Measurements from ENCODE around the gene PRDM15. TPM values are rescaled to one million over a fixed set of nuclear protein-coding genes. Genes with fewer than 3 reads are reported as not detected.

The PRDM15 gene
- total RNA-seq, 1 donor from 2014 or later, result 13.6 TPM

GRCh38 chr21:41839387-41840000, 39.6 kb downstream of the PRDM15 start:
- CTCF ChIA-PET, result no interaction called here
- POLR2A ChIA-PET, result no interaction called here
- intact Hi-C loops (cut with micrococcal nuclease), result no loop called here
- TF ChIP-seq, protein P1, sequence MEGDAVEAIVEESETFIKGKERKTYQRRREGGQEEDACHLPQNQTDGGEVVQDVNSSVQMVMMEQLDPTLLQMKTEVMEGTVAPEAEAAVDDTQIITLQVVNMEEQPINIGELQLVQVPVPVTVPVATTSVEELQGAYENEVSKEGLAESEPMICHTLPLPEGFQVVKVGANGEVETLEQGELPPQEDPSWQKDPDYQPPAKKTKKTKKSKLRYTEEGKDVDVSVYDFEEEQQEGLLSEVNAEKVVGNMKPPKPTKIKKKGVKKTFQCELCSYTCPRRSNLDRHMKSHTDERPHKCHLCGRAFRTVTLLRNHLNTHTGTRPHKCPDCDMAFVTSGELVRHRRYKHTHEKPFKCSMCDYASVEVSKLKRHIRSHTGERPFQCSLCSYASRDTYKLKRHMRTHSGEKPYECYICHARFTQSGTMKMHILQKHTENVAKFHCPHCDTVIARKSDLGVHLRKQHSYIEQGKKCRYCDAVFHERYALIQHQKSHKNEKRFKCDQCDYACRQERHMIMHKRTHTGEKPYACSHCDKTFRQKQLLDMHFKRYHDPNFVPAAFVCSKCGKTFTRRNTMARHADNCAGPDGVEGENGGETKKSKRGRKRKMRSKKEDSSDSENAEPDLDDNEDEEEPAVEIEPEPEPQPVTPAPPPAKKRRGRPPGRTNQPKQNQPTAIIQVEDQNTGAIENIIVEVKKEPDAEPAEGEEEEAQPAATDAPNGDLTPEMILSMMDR (IDR thresholded peaks at IDR 0.05), result no peak
- ATAC-seq (ENCODE audit: low read depth) (no peak), DNase-seq (no peak)
- H3K9me3 Mint-ChIP-seq, result peaks cover 11% of the 10 kb centered on the region
- no peak overlapping the region for H3K27ac Mint-ChIP-seq
- peaks cover 31% of the 10 kb centered on the region for H3K4me1 Mint-ChIP-seq
- peaks cover 67% of the 10 kb centered on the region for H3K36me3 Mint-ChIP-seq (ENCODE audit: low read depth)
- H3K27me3 Mint-ChIP-seq, result no peaks in the 10 kb centered on the region
- no peak overlapping the region for H3K4me3 Mint-ChIP-seq

DNA sequence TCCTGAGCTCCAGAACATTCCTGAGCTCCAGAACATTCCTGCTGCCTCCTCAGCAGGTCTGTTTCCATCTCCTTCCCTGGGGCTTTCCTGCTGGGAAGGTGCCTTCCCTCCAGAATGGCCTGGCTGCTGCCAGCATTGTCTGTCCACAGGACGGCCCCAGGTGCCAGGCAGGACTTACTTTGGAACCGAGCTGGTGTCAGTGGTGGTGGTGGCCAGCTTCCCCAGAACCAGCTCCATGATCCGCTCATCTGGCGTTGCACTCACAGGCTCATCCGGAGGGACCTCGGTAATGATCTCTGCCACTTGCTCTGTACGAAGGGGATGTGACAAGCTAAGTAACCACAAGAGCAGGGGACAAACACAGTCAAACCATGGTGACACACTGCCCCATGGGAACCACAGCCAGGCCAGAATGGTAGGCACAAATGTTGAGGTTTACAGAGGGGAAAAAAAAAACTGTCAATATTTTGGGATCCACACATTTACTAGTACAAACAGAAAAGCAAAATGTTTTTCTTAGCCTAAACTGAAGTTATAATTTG, 41.3 kb downstream of the PRDM15 start:
- intact Hi-C loops (cut with micrococcal nuclease), result no loop called here
- CTCF ChIA-PET, result interaction anchor here (1.6 to 1.7 kb wide), 2 partner anchors 270 to 280 kb away, joined by 4 to 7 read pairs; no protein-coding TSS in a partner anchor
- Mint-ChIP-seq H3K9me3 (peaks cover 11% of the 10 kb centered on the region), H3K27ac (no peak overlapping the region), H3K4me1 (peaks cover 42% of the 10 kb centered on the region), H3K4me3 (no peak overlapping the region), H3K36me3 (ENCODE audit: low read depth) (peaks cover 68% of the 10 kb centered on the region), H3K27me3 (no peaks in the 10 kb centered on the region)
- ATAC-seq (ENCODE audit: low read depth) (peak; percentile 26), DNase-seq (no peak)
- TF ChIP-seq, protein P1 (IDR thresholded peaks at IDR 0.05), result no peak
- POLR2A ChIA-PET, result no interaction called here

DNA sequence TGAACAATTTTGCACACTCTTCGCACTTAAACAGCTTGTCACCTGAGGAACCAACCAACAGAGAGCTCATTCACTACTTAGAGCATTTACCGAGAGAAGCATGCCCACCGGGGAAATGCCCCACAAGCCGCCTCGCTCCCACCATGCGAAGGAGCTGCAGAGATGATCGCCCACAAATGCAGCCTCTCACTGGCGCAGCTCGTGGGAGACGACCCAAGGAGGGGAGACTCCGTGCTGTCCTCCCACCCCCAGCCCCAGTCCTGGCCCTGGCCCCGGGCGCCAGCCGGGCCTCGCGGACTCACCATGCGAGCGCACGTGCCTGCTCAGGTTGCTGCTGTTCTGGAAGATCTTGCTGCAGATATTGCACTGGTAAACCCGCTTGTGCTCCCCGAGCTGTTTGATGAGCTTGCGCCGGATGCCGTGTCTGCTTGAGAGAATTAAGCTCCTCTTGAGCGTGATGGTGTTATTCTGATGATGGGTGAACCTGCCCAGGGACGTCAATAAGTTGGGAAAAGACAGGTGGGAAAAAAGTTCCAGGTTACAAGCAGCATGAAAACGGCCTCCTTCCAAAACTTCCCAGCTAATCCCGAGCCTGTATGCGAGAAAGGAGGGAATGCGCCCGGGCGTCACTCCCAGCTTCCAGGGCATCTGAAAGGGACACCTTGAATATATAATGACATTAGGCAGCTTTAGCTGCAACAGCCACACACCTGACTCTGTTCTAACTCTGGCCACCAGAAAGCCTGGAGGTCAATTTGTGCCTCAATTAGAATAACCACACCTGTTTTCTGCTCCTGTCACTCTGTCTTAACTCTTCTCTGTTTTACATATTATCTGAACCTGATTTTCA, 42.8 kb downstream of the PRDM15 start:
- ChIA-PET POLR2A (no interaction called here), CTCF (interaction anchor here (0.9 to 1.6 kb wide), 2 partner anchors 272 to 281 kb away, joined by 4 read pairs; no protein-coding TSS in a partner anchor)
- H3K4me1 Mint-ChIP-seq, result peaks cover 47% of the 10 kb centered on the region
- TF ChIP-seq, protein P1 (IDR thresholded peaks at IDR 0.05), result no peak
- H3K4me3 Mint-ChIP-seq, result no peak overlapping the region
- H3K27ac Mint-ChIP-seq, result peak overlapping the region; percentile 56
- ATAC-seq (ENCODE audit: low read depth) (no peak), DNase-seq (no peak)
- H3K27me3 Mint-ChIP-seq, result no peaks in the 10 kb centered on the region
- H3K9me3 Mint-ChIP-seq, result peaks cover 10% of the 10 kb centered on the region
- H3K36me3 Mint-ChIP-seq (ENCODE audit: low read depth), result peaks cover 67% of the 10 kb centered on the region
- intact Hi-C loops (cut with micrococcal nuclease), result no loop called here

DNA sequence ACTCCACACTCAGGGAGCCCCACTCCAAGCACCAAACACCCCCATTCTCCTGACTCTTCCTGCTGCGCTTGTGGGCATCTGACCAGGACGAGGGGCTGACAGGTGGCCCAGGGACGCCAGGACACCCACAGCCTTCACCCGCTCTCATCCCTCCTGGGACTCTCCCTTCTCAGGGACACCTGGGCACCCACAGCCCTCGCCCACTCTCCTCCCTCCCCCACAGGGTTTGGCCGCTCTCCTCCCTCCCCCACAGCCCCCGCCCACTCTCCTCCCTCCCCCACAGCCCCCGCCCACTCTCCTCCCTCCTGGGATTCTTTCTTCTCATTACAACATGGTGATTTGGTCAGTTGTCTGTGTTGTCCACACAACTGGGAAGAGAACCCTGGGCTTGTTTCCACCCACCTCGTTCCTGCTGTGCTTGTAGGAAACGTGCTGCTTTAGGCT, 43.4 kb downstream of the PRDM15 start:
- H3K4me1 Mint-ChIP-seq, result peaks cover 47% of the 10 kb centered on the region
- peak overlapping the region; percentile 56 for H3K27ac Mint-ChIP-seq
- H3K36me3 Mint-ChIP-seq (ENCODE audit: low read depth), result peaks cover 60% of the 10 kb centered on the region
- peaks cover 4% of the 10 kb centered on the region for H3K9me3 Mint-ChIP-seq
- CTCF ChIA-PET, result interaction anchor here (0.9 kb wide), 1 partner anchor 282 kb away, joined by 4 read pairs; no protein-coding TSS in a partner anchor
- no peak overlapping the region for H3K4me3 Mint-ChIP-seq
- no peaks in the 10 kb centered on the region for H3K27me3 Mint-ChIP-seq
- intact Hi-C loops (cut with micrococcal nuclease), result no loop called here
- POLR2A ChIA-PET, result no interaction called here
- TF ChIP-seq, protein P1 (IDR thresholded peaks at IDR 0.05), result no peak
- DNase-seq, result no peak
- ATAC-seq (ENCODE audit: low read depth), result no peak
